GM23338 (cell line): ENCODE measurements around the gene POLD2.

Experiments
- CREB1 ChIP-seq: fragments of 250-450 bp; sonication (Bioruptor Pico); IDR thresholded peaks from 2 replicates; pipeline ENCODE4 v1.5.0; 2020; ENCODE audit warnings: low read depth, mild to moderate bottlenecking, moderate library complexity
- EZH2 ChIP-seq: fragments of 200-600 bp; sonication (generic); IDR thresholded peaks from one replicate; pipeline ENCODE4 v1.8.0; 2017; ENCODE audit warnings: antibody characterized with exemption, mild to moderate bottlenecking, low read depth; ENCODE audit not compliant: unreplicated experiment
- EZH2phosphoT487 ChIP-seq: fragments of 200-600 bp; sonication (generic); IDR thresholded peaks from one replicate; pipeline ENCODE4 v1.8.1; 2018; ENCODE audit warnings: antibody characterized with exemption; ENCODE audit not compliant: unreplicated experiment
- JUNB ChIP-seq: IDR thresholded peaks from one replicate; pipeline ENCODE4 v1.6.1; 2016; ENCODE audit warnings: antibody characterized with exemption; ENCODE audit not compliant: unreplicated experiment
- NANOG ChIP-seq: IDR thresholded peaks from 2 replicates; pipeline ENCODE4 v1.6.1; 2016; ENCODE audit warnings: antibody characterized with exemption, borderline replicate concordance
- POLR2AphosphoS5 ChIP-seq: IDR thresholded peaks from 2 replicates; pipeline ENCODE4 v1.6.1; 2016; ENCODE audit warnings: antibody characterized with exemption, low read depth
- STAT1 ChIP-seq: IDR thresholded peaks from one replicate; pipeline ENCODE4 v1.6.1; 2016; ENCODE audit warnings: antibody characterized with exemption; ENCODE audit not compliant: unreplicated experiment
- ZNF114 ChIP-seq: fragments of 250-450 bp; sonication (Bioruptor Pico); IDR thresholded peaks from 2 replicates; pipeline ENCODE4 v1.5.0; 2020; ENCODE audit warnings: mild to moderate bottlenecking, moderate library complexity
- ZNF331 ChIP-seq: fragments of 250-450 bp; sonication (Bioruptor Pico); IDR thresholded peaks from 2 replicates; pipeline ENCODE4 v1.5.0; 2020; ENCODE audit warnings: low read depth, mild to moderate bottlenecking, moderate library complexity
- TF ChIP-seq, protein P1 (sequence below), 2 experiments: fragments of 200-600 bp in 1 of 2; sonication (generic) in 1 of 2; conservative IDR thresholded peaks; 2 replicates each; pipeline versions ENCODE4 v1.5.1 to v1.6.1; 2016 to 2017; ENCODE audit warnings: antibody characterized with exemption in 2 of 2, low read depth in 2 of 2, mild to moderate bottlenecking in 2 of 2, moderate library complexity in 1 of 2
- TF ChIP-seq, protein P2 (sequence below): IDR thresholded peaks from one replicate; pipeline ENCODE4 v1.6.1; 2018; ENCODE audit warnings: antibody characterized with exemption; ENCODE audit not compliant: unreplicated experiment
- TF ChIP-seq, protein P3 (sequence below): IDR thresholded peaks from 2 replicates; pipeline ENCODE4 v1.6.1; 2016; ENCODE audit warnings: antibody characterized with exemption
- TF ChIP-seq, protein P4 (sequence below): fragments of 250-450 bp; sonication (Bioruptor Pico); IDR thresholded peaks from 2 replicates; pipeline ENCODE4 v1.5.0; 2020; ENCODE audit warnings: mild to moderate bottlenecking, moderate library complexity

DNA sequence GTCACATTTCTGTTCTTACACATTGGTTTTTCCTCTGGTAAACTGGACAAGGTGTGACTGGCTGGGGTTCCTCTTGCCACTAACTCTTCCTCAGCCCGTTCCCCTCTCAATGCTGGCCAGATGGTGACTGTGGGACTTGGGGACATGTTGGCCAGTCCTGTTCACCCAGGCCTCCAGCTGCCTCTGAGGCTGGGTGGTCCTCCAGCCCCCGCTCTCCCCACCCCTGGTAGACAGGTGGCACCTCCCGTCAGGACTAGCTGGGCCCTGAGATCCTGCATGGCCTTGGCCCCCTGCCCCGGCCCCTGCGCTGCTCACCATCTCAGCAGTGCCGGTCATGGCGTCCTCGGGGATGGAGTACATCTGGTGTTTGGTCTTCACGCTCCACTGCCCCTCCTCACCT lies 28.6 kb upstream of the POLD2 start:
- TF ChIP-seq POLR2AphosphoS5 (no peak), CREB1 (CRISPR knock-in tag) (no peak), STAT1 (no peak), ZNF114 (CRISPR knock-in tag) (no peak), EZH2 (no peak), JUNB (no peak), ZNF331 (no peak), EZH2phosphoT487 (no peak), NANOG (no peak)
- TF ChIP-seq, protein P1, sequence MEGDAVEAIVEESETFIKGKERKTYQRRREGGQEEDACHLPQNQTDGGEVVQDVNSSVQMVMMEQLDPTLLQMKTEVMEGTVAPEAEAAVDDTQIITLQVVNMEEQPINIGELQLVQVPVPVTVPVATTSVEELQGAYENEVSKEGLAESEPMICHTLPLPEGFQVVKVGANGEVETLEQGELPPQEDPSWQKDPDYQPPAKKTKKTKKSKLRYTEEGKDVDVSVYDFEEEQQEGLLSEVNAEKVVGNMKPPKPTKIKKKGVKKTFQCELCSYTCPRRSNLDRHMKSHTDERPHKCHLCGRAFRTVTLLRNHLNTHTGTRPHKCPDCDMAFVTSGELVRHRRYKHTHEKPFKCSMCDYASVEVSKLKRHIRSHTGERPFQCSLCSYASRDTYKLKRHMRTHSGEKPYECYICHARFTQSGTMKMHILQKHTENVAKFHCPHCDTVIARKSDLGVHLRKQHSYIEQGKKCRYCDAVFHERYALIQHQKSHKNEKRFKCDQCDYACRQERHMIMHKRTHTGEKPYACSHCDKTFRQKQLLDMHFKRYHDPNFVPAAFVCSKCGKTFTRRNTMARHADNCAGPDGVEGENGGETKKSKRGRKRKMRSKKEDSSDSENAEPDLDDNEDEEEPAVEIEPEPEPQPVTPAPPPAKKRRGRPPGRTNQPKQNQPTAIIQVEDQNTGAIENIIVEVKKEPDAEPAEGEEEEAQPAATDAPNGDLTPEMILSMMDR (conservative IDR thresholded peaks at IDR 0.05; ENCODE audit: low read depth in 2 of 2): no peak
- TF ChIP-seq, protein P2, sequence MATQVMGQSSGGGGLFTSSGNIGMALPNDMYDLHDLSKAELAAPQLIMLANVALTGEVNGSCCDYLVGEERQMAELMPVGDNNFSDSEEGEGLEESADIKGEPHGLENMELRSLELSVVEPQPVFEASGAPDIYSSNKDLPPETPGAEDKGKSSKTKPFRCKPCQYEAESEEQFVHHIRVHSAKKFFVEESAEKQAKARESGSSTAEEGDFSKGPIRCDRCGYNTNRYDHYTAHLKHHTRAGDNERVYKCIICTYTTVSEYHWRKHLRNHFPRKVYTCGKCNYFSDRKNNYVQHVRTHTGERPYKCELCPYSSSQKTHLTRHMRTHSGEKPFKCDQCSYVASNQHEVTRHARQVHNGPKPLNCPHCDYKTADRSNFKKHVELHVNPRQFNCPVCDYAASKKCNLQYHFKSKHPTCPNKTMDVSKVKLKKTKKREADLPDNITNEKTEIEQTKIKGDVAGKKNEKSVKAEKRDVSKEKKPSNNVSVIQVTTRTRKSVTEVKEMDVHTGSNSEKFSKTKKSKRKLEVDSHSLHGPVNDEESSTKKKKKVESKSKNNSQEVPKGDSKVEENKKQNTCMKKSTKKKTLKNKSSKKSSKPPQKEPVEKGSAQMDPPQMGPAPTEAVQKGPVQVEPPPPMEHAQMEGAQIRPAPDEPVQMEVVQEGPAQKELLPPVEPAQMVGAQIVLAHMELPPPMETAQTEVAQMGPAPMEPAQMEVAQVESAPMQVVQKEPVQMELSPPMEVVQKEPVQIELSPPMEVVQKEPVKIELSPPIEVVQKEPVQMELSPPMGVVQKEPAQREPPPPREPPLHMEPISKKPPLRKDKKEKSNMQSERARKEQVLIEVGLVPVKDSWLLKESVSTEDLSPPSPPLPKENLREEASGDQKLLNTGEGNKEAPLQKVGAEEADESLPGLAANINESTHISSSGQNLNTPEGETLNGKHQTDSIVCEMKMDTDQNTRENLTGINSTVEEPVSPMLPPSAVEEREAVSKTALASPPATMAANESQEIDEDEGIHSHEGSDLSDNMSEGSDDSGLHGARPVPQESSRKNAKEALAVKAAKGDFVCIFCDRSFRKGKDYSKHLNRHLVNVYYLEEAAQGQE: no peak
- TF ChIP-seq, protein P3, sequence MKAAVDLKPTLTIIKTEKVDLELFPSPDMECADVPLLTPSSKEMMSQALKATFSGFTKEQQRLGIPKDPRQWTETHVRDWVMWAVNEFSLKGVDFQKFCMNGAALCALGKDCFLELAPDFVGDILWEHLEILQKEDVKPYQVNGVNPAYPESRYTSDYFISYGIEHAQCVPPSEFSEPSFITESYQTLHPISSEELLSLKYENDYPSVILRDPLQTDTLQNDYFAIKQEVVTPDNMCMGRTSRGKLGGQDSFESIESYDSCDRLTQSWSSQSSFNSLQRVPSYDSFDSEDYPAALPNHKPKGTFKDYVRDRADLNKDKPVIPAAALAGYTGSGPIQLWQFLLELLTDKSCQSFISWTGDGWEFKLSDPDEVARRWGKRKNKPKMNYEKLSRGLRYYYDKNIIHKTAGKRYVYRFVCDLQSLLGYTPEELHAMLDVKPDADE: no peak
- TF ChIP-seq, protein P4, sequence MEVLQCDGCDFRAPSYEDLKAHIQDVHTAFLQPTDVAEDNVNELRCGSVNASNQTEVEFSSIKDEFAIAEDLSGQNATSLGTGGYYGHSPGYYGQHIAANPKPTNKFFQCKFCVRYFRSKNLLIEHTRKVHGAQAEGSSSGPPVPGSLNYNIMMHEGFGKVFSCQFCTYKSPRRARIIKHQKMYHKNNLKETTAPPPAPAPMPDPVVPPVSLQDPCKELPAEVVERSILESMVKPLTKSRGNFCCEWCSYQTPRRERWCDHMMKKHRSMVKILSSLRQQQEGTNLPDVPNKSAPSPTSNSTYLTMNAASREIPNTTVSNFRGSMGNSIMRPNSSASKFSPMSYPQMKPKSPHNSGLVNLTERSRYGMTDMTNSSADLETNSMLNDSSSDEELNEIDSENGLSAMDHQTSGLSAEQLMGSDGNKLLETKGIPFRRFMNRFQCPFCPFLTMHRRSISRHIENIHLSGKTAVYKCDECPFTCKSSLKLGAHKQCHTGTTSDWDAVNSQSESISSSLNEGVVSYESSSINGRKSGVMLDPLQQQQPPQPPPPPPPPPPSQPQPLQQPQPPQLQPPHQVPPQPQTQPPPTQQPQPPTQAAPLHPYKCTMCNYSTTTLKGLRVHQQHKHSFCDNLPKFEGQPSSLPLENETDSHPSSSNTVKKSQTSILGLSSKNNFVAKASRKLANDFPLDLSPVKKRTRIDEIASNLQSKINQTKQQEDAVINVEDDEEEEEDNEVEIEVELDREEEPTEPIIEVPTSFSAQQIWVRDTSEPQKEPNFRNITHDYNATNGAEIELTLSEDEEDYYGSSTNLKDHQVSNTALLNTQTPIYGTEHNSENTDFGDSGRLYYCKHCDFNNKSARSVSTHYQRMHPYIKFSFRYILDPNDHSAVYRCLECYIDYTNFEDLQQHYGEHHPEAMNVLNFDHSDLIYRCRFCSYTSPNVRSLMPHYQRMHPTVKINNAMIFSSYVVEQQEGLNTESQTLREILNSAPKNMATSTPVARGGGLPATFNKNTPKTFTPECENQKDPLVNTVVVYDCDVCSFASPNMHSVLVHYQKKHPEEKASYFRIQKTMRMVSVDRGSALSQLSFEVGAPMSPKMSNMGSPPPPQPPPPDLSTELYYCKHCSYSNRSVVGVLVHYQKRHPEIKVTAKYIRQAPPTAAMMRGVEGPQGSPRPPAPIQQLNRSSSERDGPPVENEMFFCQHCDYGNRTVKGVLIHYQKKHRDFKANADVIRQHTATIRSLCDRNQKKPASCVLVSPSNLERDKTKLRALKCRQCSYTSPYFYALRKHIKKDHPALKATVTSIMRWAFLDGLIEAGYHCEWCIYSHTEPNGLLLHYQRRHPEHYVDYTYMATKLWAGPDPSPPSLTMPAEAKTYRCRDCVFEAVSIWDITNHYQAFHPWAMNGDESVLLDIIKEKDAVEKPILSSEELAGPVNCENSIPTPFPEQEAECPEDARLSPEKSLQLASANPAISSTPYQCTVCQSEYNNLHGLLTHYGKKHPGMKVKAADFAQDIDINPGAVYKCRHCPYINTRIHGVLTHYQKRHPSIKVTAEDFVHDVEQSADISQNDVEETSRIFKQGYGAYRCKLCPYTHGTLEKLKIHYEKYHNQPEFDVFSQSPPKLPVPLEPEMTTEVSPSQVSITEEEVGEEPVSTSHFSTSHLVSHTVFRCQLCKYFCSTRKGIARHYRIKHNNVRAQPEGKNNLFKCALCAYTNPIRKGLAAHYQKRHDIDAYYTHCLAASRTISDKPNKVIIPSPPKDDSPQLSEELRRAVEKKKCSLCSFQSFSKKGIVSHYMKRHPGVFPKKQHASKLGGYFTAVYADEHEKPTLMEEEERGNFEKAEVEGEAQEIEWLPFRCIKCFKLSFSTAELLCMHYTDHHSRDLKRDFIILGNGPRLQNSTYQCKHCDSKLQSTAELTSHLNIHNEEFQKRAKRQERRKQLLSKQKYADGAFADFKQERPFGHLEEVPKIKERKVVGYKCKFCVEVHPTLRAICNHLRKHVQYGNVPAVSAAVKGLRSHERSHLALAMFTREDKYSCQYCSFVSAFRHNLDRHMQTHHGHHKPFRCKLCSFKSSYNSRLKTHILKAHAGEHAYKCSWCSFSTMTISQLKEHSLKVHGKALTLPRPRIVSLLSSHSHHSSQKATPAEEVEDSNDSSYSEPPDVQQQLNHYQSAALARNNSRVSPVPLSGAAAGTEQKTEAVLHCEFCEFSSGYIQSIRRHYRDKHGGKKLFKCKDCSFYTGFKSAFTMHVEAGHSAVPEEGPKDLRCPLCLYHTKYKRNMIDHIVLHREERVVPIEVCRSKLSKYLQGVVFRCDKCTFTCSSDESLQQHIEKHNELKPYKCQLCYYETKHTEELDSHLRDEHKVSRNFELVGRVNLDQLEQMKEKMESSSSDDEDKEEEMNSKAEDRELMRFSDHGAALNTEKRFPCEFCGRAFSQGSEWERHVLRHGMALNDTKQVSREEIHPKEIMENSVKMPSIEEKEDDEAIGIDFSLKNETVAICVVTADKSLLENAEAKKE (CRISPR knock-in tag): no peak
